Coronary artery (tissue), 2 donors: ENCODE data around the gene PDHX.
"Not testable (repeated sequence)": the region's sequence is repeated elsewhere in the genome, so short reads cannot be mapped to it uniquely, and the experiment has no call there.

Experiments
- DNase-seq: peaks from one replicate; pipeline ENCODE4 v3.0.0-alpha.2; 2017; ENCODE audit warnings: low spot score
- H3K27ac ChIP-seq, 2 donors: fragments of 200-600 bp; sonication (generic); one replicate each; pipeline ENCODE4 v1.5.1; 2016 to 2019
- H3K4me3 ChIP-seq: fragments of 200-600 bp; sonication (generic); 2 replicates; pipeline ENCODE4 v1.5.1; 2016; ENCODE audit warnings: mild to moderate bottlenecking, moderate library complexity
- TF ChIP-seq, protein P1 (sequence below): fragments of 200-600 bp; sonication (generic); IDR thresholded peaks from one replicate; pipeline ENCODE4 v1.5.1; 2019; ENCODE audit warnings: antibody characterized with exemption

PDHX gene

DNA sequence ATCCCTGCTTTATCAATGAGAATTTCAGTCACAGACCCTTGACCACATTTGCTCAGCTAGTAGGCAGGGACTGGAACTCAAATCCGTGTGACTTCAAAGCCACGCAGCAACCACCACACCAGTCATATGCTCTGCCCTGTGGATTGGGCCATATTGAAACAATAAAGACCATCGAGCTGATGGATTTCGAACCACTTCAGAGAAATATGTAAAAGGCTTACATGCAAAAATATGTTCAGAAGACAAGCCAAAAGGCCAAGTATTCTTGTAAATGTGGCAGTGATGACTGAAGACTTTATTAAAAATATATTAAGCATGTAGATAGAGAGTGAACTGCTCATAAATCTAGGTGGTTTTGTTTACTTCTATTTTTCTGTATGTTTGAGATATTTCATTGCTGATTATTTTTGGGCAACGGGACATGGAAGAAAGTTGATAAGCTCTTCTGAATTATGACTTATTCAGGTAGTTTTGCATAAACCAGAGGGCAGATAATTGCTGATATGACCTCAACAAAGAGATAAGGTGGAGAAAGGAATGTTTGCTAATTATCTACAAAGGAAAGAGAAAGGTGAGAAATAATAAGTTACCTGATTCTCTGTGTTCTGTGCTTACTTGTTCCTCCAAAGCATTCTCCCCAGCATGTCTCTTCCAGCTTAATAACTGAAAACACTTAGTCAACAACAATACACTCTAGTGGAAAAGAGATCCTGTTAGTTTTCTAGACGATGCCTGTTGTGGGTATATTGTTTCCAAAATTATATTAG, 99.4 kb downstream of the PDHX start:
- no peak overlapping the region for H3K4me3 ChIP-seq
- no peak overlapping the region for H3K27ac ChIP-seq
- no peak for DNase-seq
- TF ChIP-seq, protein P1, sequence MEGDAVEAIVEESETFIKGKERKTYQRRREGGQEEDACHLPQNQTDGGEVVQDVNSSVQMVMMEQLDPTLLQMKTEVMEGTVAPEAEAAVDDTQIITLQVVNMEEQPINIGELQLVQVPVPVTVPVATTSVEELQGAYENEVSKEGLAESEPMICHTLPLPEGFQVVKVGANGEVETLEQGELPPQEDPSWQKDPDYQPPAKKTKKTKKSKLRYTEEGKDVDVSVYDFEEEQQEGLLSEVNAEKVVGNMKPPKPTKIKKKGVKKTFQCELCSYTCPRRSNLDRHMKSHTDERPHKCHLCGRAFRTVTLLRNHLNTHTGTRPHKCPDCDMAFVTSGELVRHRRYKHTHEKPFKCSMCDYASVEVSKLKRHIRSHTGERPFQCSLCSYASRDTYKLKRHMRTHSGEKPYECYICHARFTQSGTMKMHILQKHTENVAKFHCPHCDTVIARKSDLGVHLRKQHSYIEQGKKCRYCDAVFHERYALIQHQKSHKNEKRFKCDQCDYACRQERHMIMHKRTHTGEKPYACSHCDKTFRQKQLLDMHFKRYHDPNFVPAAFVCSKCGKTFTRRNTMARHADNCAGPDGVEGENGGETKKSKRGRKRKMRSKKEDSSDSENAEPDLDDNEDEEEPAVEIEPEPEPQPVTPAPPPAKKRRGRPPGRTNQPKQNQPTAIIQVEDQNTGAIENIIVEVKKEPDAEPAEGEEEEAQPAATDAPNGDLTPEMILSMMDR = no peak

DNA sequence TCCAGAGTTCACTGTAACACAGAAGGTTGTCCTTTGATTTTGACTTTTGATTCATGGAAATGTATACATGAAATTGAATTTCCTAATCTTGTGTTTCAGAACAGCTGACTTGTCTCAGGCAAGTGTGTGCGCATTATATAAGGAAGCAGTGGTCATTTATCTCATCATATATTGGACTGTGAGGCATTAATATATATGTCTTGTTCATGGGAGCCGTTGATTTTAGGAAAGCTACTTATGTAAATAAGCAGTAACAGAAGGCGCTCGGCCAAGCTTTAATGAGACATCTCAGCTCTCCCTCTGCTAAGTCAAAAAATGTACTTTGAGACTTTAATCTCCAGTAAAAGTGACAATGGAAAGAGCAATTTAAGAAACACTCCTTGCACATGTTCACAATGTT, 100.5 kb downstream of the PDHX start:
- DNase-seq = no peak
- TF ChIP-seq, protein P1 = no peak
- Histone ChIP-seq H3K4me3 (no peak overlapping the region), H3K27ac (no peak overlapping the region)

DNA sequence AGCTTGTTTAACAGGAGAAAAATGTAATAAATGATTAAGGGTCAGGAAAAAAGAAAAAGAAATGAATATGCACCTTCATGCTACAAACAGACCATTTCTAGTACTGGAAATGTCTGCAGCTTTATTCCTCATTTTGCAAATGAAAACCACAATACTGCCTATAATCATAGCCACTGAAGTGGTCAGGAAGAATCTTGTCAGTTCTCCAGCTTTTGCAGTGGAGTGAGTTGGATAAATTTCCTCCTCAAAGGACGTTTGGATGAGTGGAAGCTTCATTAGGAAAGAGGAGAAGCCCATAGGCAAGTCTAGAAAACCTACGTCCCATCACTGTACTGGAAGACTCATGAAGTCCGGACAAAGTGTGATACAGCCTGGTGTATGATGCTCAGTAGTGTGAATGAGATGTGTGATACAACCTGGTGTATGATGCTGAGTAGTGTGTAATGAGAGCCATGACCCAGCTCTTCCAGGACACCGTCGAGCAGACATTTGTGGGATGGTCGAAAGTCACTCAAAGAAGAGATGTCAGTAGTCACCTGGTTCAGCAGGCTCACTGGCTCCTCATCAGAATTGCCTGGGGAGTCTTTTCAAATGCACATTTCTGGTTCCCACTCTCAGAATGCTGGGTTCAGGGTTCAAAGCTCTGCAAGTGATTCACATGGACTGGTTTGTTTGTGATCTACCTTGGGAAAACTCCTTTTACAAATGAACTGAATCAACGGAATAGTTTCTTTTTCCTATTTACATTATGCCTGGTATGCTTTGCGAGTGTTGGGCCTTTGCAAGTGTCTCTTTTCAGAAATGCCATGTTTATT, 101.3 kb downstream of the PDHX start:
- DNase-seq = no peak
- TF ChIP-seq, protein P1 = no peak
- H3K4me3 ChIP-seq = no peak overlapping the region
- H3K27ac ChIP-seq = no peak overlapping the region

DNA sequence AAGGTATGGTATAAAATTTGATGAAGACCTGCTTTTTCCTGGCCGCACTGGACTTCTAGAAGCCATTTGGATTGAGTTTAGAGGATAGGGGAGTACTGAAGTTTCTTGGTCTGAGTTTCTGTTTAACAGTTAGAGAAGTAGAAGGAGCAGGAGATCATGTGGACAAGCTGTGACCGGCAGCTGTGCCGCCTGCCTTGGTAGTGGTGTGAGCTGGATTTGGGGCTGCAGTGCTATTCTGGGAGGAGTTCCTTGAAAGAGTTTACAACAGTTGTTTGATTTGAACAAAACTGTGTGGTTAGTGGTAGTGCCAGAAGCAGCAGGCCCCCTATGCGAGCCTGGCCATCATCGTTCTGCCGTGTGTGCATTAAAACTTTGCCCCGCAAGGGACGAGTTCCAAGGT, 105.2 kb downstream of the PDHX start:
- no peak overlapping the region for H3K27ac ChIP-seq
- TF ChIP-seq, protein P1 = no peak
- no peak overlapping the region for H3K4me3 ChIP-seq
- DNase-seq = no peak

DNA sequence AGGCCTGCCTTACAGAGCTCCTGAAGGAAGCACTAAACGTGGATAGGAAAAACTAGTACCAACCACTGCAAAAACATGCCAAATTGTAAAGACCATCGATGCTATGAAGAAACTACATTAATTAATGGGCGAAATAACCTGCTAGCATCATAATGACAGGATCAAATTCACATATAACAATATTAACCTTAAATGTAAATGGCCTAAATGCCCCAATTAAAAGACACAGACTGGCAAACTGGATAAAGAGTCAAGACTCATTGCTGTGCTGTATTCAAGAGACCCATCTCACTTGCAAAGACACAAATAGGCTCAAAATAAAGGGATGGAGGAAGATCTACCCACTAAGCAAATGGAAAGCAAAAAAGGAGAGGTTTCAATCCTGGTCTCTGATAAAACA, 107.5 kb downstream of the PDHX start:
- not testable (repeated sequence) for DNase-seq, H3K4me3 ChIP-seq, H3K27ac ChIP-seq

DNA sequence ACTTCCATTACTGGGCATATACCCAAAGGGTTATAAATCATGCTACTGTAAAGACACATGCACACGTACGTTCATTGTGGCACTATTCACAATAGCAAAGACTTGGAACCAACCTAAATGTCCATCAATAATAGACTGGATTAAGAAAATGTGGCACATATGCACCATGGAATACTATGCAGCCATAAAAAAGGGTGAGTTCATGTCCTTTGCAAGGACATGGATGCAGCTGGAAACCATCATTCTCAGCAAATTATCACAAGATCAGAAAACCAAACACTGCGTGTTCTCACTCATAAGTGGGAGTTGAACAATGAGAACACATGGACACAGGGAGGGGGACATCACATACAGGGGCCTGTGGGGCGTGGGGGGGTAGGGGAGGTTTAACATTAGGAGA, 111.6 kb downstream of the PDHX start:
- not testable (repeated sequence) for DNase-seq, H3K27ac ChIP-seq, H3K4me3 ChIP-seq

DNA sequence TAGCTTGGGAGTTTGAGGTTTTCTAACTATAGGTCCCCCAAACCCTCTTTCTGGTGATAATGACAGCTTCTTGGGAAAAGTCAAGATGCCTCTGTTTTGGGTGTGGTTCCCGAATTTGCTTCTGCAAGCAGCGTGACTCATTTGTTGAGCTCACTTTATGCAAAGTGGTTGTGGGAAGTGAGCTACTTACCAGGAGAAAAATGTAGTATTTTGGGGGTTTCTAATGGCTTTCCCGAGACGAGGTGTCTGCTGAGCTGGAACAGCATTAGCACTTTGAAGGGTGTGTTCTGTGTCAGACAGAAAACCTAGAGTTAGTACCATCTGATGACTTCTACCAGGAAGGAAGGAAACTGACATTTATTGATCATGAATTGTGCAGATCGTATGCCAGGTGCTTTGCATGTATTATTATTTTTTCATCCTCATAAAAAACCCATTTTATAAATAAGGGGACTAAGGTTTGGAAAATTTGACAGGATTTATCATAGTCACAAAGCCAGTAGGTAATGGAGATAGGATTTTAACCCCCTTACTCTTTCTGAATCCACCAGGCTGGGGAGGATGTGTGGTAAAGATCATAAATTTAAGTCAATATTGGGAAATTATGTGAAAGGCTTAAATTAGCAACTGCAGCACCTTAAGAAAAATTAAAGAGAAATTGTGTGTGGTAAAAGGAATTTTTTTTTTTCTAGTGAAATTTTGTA, 113.7 kb downstream of the PDHX start:
- Histone ChIP-seq H3K27ac (no peak overlapping the region), H3K4me3 (no peak overlapping the region)
- TF ChIP-seq, protein P1 = no peak
- DNase-seq = no peak
